IPS-NIHi7 (cell line): ENCODE measurements around the gene GNAL.

Source experiments
- DNase-seq: peaks from one replicate; pipeline ENCODE4 v3.0.0; 2012; ENCODE audit warnings: mixed read lengths; ENCODE audit errors: extremely low spot score

Gene GNAL

GRCh38 chr18:11761553-11761952 lies 72.5 kb downstream of the GNAL start:
- DNase-seq, result peak; percentile 54

DNA sequence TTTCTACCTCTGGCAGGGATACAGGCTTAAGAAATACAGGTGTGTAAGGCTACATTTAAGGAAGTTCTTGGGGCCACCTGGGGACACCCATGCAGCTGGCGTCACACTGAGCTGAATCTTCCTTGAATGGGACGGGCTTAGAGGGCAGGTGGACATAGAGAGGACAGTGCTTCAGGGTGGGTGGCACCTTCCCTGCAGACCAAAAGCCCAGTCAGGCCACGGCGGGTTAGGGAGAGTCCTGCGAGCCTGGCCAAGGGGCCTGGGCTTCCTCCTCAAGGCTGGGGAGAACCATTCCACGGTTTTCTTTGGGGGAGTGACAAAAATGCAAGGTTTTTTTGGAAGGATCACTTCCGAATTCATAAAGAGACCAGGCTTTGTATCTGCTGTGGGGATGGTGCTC lies 73.4 kb downstream of the GNAL start:
- no peak for DNase-seq

GRCh38 chr18:11767329-11767728 lies 78.3 kb downstream of the GNAL start:
- no peak for DNase-seq

GRCh38 chr18:11767935-11768334 lies 78.9 kb downstream of the GNAL start:
- DNase-seq, result no peak

DNA sequence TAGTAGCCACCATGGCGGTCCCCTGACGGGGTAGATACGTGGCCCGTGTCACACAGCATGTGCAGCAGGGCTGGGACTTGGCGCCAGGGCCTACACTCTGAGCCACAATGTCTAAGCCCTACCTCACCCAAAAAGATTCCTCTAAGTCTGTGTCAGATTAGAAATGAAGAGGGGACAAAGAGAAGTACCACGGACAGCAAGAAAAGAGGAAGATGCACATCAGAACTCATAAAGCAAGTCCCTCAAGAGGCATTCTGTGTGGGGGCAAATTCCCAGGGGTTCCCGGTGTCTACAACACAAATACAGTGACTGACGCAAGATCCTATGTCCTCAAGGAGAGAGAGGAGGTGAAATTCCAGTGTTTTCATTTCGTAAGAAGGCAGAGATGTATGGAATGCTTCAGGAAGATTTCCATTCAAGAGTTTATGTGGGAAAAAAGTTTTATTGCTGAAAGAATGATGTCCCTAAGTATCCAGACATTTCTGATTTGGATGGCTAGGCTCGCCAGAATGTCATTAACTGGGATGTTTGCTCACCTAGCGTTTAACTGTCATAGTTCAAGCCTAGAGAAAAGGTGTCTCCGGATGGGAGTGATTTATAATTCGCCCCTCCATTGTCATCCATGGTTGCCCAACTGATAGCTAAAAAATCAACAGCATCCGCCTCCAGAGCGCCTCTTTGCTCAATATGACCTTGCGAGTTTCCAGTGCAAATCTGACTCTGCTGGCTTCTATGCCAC lies 86.5 kb downstream of the GNAL start:
- DNase-seq, result no peak

- no peak for DNase-seq
These were observed 91.0 kb downstream of the GNAL start for GRCh38 chr18:11780042-11780441.

- no peak for DNase-seq
These were observed 94.8 kb downstream of the GNAL start for GRCh38 chr18:11783716-11784331.

- DNase-seq, result no peak
These were observed 95.7 kb downstream of the GNAL start for GRCh38 chr18:11784674-11785304.

- peak; percentile 85 for DNase-seq
These were observed 96.5 kb downstream of the GNAL start for GRCh38 chr18:11785444-11786055.

DNA sequence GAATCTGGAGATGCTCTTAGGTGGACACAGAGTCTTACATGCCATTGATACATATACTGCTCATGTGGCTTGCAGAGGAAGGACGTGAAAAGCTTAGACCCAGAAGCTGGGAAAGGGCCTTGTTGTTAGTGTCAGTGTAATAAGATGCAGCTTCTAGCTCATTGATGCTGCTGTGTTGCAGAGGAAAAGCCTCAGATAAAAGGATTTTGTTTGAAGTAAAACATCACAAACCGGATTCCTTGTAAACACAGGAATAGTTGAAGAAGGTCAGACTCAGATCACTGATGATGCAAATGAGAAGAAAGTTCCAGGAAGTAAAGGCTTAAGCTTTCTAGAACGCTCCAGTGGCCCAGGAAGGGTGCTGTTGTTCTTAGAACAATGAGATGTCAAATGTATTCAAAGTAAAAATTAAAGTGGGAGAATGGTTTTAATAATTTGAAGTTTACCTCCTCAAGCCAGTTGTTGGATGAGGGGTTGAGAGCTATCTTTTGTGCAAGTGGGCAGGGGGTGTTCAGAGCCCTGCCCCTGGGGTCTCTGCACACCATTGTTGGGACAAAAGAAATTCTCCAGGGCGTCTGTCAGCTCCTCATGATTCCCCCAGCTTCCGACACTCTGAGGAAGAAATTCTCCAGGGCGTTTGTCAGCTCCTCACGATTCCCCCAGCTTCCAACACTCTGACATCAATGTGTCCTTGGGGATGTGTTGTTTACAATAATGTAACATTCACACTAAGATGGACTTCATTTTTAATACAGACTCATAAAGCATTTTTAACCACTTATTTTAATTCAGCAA lies 100.8 kb downstream of the GNAL start:
- no peak for DNase-seq

DNA sequence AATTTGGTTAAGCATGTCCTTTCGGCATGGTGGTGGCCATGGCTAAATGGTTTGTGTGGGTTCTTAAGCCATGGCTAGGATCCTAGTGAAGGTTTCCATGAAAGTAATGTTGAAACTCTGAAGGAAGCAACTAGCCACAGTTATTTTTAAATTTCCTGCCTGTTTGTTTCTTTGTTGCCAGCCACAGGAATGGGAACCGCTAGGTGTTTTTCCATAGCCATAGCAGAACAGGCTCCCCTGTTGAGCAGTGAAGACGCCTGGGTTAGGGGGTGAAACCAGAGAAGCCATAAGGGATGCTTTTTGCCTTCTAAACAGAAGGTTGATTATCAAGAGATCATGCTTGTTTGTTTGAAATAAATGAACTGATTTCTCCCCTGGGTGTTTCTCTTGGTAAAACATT lies 102.1 kb downstream of the GNAL start:
- DNase-seq, result peak; percentile 53

- no peak for DNase-seq
These were observed 103.6 kb downstream of the GNAL start for GRCh38 chr18:11792632-11793031.

GRCh38 chr18:11794195-11794594 lies 105.1 kb downstream of the GNAL start:
- no peak for DNase-seq

DNA sequence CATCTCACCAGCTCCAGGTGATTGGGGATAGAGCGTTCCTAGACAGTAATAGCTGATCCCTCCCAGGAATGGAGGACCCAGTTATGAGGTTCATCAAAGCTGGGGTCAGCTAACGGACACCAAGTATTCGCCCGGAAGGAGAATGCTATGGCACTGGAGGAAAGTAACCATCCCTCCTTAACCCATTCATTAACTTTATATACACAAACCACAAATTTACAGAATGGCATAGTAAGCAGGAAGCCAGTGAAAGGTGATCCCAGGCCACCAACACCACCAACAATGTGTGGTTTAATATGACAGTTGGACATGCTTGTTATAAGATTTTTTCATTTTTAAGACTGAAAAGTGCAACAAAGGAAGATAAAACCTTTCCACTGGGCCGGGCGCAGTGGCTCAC lies 106.9 kb downstream of the GNAL start:
- DNase-seq, result no peak

GRCh38 chr18:11798271-11798670 lies 109.2 kb downstream of the GNAL start:
- no peak for DNase-seq

GRCh38 chr18:11799066-11799465 lies 110.0 kb downstream of the GNAL start:
- no peak for DNase-seq

- no peak for DNase-seq
These were observed 111.7 kb downstream of the GNAL start for GRCh38 chr18:11800566-11801334.

DNA sequence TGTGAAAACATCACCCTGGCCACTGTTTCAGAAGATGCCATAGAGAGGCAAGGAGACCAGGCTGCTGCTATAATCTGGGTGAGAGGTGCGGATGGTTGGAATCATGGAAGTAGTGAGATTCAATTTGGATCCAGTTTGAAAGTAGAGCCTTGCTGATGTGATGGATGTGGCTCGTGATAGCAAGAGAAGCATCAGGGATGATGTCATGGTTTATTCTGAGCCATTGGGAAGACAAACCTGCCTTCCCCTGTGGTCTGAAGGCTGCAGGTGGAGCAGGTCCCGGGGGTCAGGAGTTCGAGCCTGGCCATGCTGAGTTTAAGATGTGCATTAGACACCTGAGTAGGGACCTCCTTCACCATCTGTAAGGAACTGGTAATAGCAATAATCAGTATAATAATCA lies 112.5 kb downstream of the GNAL start:
- DNase-seq, result no peak

GRCh38 chr18:11802158-11802557 lies 113.1 kb downstream of the GNAL start:
- DNase-seq, result no peak

GRCh38 chr18:11802586-11802985 lies 113.5 kb downstream of the GNAL start:
- DNase-seq, result no peak

- DNase-seq, result no peak
These were observed 118.2 kb downstream of the GNAL start for GRCh38 chr18:11807233-11807632.
